Measurements from ENCODE around the gene ASTN2.

DNA sequence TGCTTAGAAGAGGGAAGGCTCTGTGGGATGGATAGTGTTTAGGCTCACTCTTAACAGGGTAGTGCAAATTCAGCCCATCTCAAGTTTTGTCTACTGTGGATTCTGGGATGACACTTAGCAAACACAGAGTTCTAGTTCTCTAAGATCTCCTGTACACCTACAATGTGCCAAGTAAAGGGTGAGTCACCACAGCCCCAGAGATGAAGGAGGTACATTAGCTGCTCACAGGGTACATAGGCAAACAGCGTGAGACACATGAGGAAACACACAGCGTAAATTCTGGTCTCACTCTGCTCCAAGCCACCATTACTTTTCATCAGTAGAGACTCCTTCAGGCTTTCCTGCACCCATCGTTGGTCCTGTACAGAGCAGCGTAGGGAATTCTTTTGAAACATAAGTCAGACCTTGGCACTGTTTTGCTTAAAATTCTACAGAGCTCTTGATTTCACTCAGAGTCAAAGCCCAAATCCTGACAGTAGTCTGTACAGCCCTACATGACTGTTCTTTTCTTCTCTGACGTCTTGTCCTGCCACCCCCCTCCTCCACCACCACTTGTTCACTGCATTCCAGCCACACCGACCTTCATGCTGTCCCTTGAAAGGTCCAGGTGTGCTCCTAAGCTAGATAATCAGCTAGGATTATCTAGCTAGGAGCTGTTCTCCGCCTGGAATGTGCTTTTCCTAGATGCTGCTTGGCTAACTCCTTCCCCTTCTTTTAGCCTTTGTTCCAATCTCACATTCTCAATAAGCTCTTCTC is 8.7 kb downstream of the ASTN2 start:
- TF ChIP-seq, protein P1, sequence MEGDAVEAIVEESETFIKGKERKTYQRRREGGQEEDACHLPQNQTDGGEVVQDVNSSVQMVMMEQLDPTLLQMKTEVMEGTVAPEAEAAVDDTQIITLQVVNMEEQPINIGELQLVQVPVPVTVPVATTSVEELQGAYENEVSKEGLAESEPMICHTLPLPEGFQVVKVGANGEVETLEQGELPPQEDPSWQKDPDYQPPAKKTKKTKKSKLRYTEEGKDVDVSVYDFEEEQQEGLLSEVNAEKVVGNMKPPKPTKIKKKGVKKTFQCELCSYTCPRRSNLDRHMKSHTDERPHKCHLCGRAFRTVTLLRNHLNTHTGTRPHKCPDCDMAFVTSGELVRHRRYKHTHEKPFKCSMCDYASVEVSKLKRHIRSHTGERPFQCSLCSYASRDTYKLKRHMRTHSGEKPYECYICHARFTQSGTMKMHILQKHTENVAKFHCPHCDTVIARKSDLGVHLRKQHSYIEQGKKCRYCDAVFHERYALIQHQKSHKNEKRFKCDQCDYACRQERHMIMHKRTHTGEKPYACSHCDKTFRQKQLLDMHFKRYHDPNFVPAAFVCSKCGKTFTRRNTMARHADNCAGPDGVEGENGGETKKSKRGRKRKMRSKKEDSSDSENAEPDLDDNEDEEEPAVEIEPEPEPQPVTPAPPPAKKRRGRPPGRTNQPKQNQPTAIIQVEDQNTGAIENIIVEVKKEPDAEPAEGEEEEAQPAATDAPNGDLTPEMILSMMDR (IDR thresholded peaks at IDR 0.05) = no peak
- TF ChIP-seq POLR2A (IDR thresholded peaks at IDR 0.05) = no peak

Measured in testis (tissue), 2 donors.